HepG2 (cell line): Measurements from ENCODE around the gene USP32.

Experiments used
- BRD4 ChIP-seq: sonication (generic); formaldehyde crosslinking; IDR thresholded peaks from 2 replicates; pipeline ENCODE4 v1.4.0; 2020; ENCODE audit warnings: missing genetic modification reagents
- CCAR2 ChIP-seq: fragments of 200-400 bp; formaldehyde crosslinking; optimal IDR thresholded peaks from 2 replicates; pipeline ENCODE3; 2018; ENCODE audit warnings: low read depth, mild to moderate bottlenecking, low read length, moderate library complexity
- CTCF ChIP-seq: sonication (generic); formaldehyde crosslinking; IDR thresholded peaks from 2 replicates; pipeline ENCODE4 v1.5.0; 2020; ENCODE audit warnings: mild to moderate bottlenecking, missing genetic modification reagents, moderate library complexity
- FOXK2 ChIP-seq: fragments of 450-650 bp; IDR thresholded peaks from 2 replicates; pipeline ENCODE4 v1.6.1; 2016
- HNRNPUL1 ChIP-seq: fragments of 200-400 bp; formaldehyde crosslinking; IDR thresholded peaks from 2 replicates; pipeline ENCODE4 v1.6.1; 2017; ENCODE audit warnings: low read depth, mild to moderate bottlenecking, low read length, moderate library complexity
- KIAA2018 ChIP-seq: sonication (generic); formaldehyde crosslinking; IDR thresholded peaks from 2 replicates; pipeline ENCODE4 v1.5.0; 2020; ENCODE audit warnings: mild to moderate bottlenecking, missing genetic modification reagents, borderline replicate concordance
- POLR2A ChIP-seq, 2 experiments: IDR thresholded peaks; 2 replicates each; pipeline ENCODE4 v1.6.1; 2011; ENCODE audit warnings: low read depth in 2 of 2, low read length in 2 of 2, mild to moderate bottlenecking in 1 of 2, moderate library complexity in 1 of 2; ENCODE audit not compliant: insufficient read depth in 1 of 2
- POLR2AphosphoS5 ChIP-seq: IDR thresholded peaks from 2 replicates; pipeline ENCODE4 v1.6.1; 2012; ENCODE audit warnings: low read depth, low read length
- PRDM4 ChIP-seq: sonication (generic); formaldehyde crosslinking; IDR thresholded peaks from 2 replicates; pipeline ENCODE4 v1.9.0; 2021; ENCODE audit warnings: missing genetic modification reagents, borderline replicate concordance
- REST ChIP-seq, 2 experiments: IDR thresholded peaks; 2 replicates each; pipeline ENCODE4 v1.6.1; 2011 to 2012; ENCODE audit warnings: low read length in 2 of 2, borderline replicate concordance in 1 of 2, low read depth in 1 of 2, mild to moderate bottlenecking in 1 of 2, moderate library complexity in 1 of 2
- TRAFD1 ChIP-seq: sonication (generic); formaldehyde crosslinking; IDR thresholded peaks from 2 replicates; pipeline ENCODE4 v1.5.1; 2020; ENCODE audit warnings: missing genetic modification reagents, mild to moderate bottlenecking, borderline replicate concordance
- UBTF ChIP-seq: sonication (generic); formaldehyde crosslinking; IDR thresholded peaks from 2 replicates; pipeline ENCODE4 v1.4.0; 2020; ENCODE audit warnings: mild to moderate bottlenecking, missing genetic modification reagents
- ZNF253 ChIP-seq: sonication (generic); formaldehyde crosslinking; IDR thresholded peaks from 2 replicates; pipeline ENCODE4 v1.8.0; 2022; ENCODE audit warnings: mild to moderate bottlenecking, missing genetic modification reagents, borderline replicate concordance

- no peak for TF ChIP-seq KIAA2018
- TF ChIP-seq ZNF253 = no peak
- TF ChIP-seq PRDM4 (CRISPR knock-in tag) = no peak
- TF ChIP-seq CCAR2 = no peak
- TF ChIP-seq UBTF = no peak
- TF ChIP-seq REST (IDR thresholded peaks at IDR 0.05; ENCODE audit: borderline replicate concordance in 1 of 2, low read depth in 1 of 2, low read length in 2 of 2) = no peak
- no peak for TF ChIP-seq BRD4 (CRISPR knock-in tag)
- no peak for TF ChIP-seq HNRNPUL1
- TF ChIP-seq TRAFD1 (CRISPR knock-in tag) = no peak
- no peak for TF ChIP-seq FOXK2
- TF ChIP-seq POLR2AphosphoS5 = no peak
- TF ChIP-seq CTCF (CRISPR knock-in tag) = no peak; the same call in 1 of the 2 replicates
- TF ChIP-seq POLR2A (IDR thresholded peaks at IDR 0.05; ENCODE audit: insufficient read depth in 1 of 2, low read depth in 2 of 2, low read length in 2 of 2) = no peak
These were observed 30.3 kb upstream of the USP32 start, which contains the start of gene CHCT1 for GRCh38 chr17:60422162-60422665.
